ENCODE results near the gene GRAMD1B.

Gene GRAMD1B

GRCh38 chr11:123429913-123430720 is at the start of gene GRAMD1B:
TSS of gene GRAMD1B (plus strand) at chr11:123430269. CDS start at chr11:123430793, 524 bp downstream.
- peak; percentile 54 to 64 for DNase-seq (ENCODE audit: low read depth in 2 of 2)

GRCh38 chr11:123381149-123381548 is 48.9 kb upstream of the GRAMD1B start:
- DNase-seq (ENCODE audit: low read depth in 2 of 2): no peak

GRCh38 chr11:123381817-123382554 is 48.1 kb upstream of the GRAMD1B start:
- DNase-seq (ENCODE audit: low read depth in 2 of 2): peak; percentile 30 to 53

GRCh38 chr11:123382555-123383074 is 47.5 kb upstream of the GRAMD1B start:
- DNase-seq (ENCODE audit: low read depth in 2 of 2): no peak

- DNase-seq (ENCODE audit: low read depth in 2 of 2): no peak
Observed at GRCh38 chr11:123384116-123384515, 46.0 kb upstream of the GRAMD1B start.

DNA sequence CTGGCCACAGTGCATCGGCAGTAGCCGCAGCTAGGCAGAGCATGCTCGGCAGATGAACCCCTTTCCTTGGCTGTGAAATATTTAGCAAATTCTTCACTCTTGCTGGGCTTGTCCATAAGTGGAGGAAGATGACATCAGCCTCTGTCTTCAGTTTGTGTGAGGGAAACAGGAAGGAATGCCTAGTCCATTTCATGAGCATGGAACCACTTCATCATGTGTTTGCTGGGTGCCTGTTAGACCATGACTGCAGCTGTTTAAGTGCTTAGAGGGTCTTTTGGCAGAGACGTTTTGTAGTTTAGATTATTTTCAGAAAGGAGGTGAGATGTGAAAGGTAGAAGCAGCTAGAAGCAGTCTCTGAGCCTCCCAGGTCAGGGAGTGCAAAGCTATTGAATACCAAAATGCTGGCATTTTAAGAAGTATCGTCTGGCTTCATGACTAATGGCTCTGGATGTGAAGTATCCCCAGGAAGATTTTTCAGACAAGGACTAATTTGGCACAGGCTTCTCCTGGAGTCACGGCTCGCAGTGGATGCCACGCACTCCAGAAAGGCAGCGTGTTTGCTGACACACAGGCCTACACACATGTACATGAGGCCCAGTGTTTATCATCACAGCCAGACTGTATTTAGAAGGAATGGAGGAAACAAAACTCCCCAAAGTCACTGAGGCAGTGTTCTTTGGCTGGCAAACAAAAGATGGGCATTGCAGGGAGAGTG is 43.1 kb upstream of the GRAMD1B start:
- DNase-seq (ENCODE audit: low read depth in 2 of 2): no peak

GRCh38 chr11:123388640-123389039 is 41.4 kb upstream of the GRAMD1B start:
- DNase-seq (ENCODE audit: low read depth in 2 of 2): no peak

DNA sequence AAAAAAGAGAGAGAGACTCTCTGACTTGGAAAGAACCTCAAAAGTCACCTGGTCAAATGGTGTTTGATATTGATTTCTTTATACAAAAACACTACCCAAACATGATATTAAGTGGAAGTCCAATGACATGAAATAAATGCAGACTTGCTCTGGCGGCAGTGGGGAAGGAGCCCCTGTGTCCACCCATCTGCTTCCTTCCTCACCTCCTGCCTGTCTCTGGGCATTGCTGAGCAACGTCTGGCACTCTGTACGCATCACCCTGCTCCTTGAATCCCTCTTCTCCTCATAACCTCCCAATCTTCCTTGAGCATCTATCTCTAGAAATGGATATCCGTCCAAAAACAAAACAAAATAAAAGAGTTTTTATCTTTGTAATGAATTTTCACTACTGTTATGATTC is 39.9 kb upstream of the GRAMD1B start:
- DNase-seq (ENCODE audit: low read depth in 2 of 2): no peak

GRCh38 chr11:123391646-123392348 is 38.3 kb upstream of the GRAMD1B start:
- DNase-seq (ENCODE audit: low read depth in 2 of 2): no peak

GRCh38 chr11:123392431-123392830 is 37.6 kb upstream of the GRAMD1B start:
- DNase-seq (ENCODE audit: low read depth in 2 of 2): no peak

- no peak for DNase-seq (ENCODE audit: low read depth in 2 of 2)
Observed at GRCh38 chr11:123392844-123393243, 37.2 kb upstream of the GRAMD1B start.

DNA sequence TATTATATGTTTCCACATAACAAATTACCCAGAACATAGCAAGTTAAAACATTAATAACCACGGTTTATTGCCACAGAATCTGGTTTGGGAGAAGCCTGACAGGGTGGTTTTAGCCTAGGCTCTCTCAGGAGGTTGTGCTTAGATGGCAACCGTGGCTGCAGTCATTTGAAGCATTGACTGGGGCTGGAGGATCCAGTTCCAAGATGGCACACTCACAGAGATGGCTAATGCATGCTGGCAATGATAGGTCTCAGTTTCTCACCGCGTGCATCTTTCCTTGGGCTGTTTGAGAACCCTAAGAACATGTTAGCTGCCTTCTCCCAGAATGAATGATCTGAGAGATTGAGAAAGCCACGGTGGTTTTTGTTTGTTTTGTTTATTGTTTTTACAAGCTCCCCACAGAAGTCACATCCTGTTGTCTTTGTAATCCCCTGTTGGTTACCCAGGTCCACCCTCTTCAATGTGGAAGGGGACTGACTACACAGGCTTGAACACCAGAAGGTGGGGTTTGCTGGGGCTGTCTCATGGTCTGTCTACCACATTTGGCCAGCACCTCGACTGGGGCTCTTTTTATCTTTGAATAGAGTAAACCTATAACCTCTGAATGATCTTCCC is 36.6 kb upstream of the GRAMD1B start:
- no peak for DNase-seq (ENCODE audit: low read depth in 2 of 2)

GRCh38 chr11:123404676-123405075 is 25.4 kb upstream of the GRAMD1B start:
- no peak for DNase-seq (ENCODE audit: low read depth in 2 of 2)

DNA sequence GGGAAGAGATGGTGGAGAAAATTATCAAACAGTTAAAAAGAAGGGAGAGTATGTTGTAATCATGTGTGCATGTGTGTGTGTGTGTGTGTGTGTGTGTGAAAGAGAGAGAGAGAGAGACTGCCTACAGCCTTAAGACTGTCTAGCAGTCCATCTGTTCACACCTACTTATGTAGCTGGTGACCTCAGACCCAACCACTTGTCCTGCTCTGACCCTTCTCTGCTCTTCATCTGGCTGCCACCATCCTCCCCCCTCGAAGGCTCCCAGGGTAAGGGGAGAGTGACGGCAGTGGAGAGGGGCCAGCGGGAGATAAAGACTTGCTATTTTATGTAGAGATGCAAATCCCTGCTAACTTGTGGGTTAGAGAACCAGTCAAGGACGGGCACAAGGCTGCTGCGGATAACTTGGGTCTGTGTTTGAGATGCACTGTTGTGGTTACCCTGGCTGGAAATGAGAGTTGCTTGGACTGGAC is 24.9 kb upstream of the GRAMD1B start:
- DNase-seq (ENCODE audit: low read depth in 2 of 2): no peak

DNA sequence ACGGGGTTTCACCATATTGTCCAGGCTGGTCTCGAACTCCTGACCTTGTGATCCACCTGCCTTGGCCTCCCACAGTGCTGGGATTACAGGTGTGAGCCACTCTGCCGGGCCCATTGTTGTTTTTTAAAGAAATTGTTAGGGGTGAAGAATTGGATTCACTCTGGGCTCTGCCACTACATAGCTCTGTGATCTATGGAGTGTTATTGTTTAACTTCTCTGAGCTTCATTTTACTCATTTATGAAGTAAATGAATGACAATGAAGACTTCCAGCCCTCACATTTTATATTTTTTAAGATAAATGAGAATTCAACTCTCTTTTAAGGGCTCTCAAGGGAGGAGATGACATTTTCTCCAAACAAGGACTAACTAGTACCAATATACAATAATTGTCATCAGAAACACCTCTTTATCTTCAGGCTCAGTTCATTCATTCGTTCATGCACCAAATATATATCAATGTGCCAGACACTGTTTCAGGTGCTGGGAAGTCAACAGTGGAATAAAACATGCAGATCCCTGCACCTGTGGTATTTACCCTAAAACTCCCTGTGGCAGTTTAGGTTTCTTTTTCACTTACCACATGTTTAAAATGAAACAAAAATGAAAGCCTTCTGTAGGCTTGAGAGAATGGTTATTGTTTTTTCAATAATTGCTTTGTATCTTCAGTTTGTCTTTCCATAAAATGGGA is 23.5 kb upstream of the GRAMD1B start:
- DNase-seq (ENCODE audit: low read depth in 2 of 2): no peak

DNA sequence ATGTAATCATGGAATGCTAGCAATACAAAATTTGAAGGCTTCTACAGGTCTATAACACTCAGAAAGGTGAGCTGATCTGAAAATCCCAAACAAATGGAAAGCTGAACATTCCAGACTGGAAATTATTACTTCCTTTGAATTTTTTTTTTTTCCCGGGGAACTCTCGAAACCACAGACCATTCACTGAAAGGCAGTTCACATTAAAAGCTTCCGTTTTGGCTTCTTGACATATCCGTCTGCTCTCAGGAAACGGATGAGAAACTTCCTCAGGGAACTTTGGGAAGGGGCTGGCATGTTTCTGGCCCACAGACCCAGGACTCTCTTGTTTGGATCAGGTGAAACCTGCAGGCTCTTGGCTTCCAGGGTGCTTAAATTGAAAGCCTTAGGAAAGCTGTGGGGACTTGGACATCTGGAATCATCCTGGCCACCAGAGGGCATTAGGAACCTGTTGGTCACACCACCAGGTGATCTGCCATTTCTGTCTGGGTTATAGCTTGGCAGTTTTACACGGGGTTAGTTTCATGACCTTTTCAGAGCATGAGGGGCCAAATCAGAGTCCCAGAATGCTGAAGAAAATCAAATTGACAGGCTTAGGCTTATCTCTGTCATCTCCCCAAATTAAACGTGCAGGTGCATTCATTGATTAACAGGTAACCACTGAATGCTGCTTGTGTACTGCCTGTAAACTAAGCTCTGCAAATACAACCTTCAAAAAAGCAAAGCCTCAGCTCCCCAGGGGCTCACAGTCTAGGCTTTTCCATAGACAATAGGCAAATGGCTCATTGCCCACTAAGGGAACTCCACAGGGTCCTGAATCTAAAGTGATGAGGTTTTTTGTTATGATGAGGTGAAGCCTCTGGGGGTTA is 22.7 kb upstream of the GRAMD1B start:
- peak; percentile 22 to 31 for DNase-seq (ENCODE audit: low read depth in 2 of 2)

GRCh38 chr11:123407996-123408597 is 22.0 kb upstream of the GRAMD1B start:
- DNase-seq (ENCODE audit: low read depth in 2 of 2): no peak

- no peak for DNase-seq (ENCODE audit: low read depth in 2 of 2)
Observed at GRCh38 chr11:123408619-123409455, 21.2 kb upstream of the GRAMD1B start.
